Left renal cortex interstitium (tissue), 4 donors: ENCODE data around the gene INSIG1. TPM values are rescaled to one million over a fixed set of nuclear protein-coding genes. Genes with fewer than 3 reads are reported as not detected.

Source experiments
- polyA plus RNA-seq, 4 donors: library from polyadenylated mRNA; unstranded; fragments of 120-200 nt; gene quantifications; one replicate each; pipeline ENCODE4 v1.2.1, GENCODE V29; 2013; ENCODE audit not compliant: insufficient read length in 4 of 4

The INSIG1 gene
- polyA plus RNA-seq, 4 donors = 24.7 to 38.0 (median 29.3) TPM

Other genes with a start within 250 kb of the INSIG1 start
- gene HTR5A, start 227.6 kb upstream of the INSIG1 start, polyA plus RNA-seq = not detected
- under 1 TPM; 0.07 to 0.76 (median 0.31) TPM for gene EN2, start 160.3 kb downstream of the INSIG1 start, polyA plus RNA-seq
- not detected for gene CNPY1, start 248.7 kb downstream of the INSIG1 start, polyA plus RNA-seq